OCI-LY7 (cell line): ENCODE measurements around the gene SLC52A3. TPM values are rescaled to one million over a fixed set of nuclear protein-coding genes. Genes with fewer than 3 reads are reported as not detected.
A peak's percentile ranks its signal among the peaks of the same experiment; 100 is the strongest.

Experiments
- BruUV-seq: library from RNA; stranded (reverse); fragments of 400-500 nt; replicated peaks from 2 replicates; lab custom pipeline; 2021; lab: Mats Ljungman, UMichigan
- CTCF ChIA-PET: fragments of 300-600 bp; sonication (Branson Sonifier 250); formaldehyde crosslinking; loops from one replicate; lab custom pipeline; 2022; ENCODE audit warnings: antibody characterized with exemption; ENCODE audit not compliant: unreplicated experiment; lab: Charles Lee
- POLR2A ChIA-PET: fragments of 300-600 bp; sonication (Branson Sonifier 250); formaldehyde crosslinking; loops from one replicate; lab custom pipeline; 2022; ENCODE audit warnings: antibody characterized with exemption; lab: Charles Lee
- DNase-seq: peaks from one replicate; pipeline ENCODE4 v3.0.0-alpha.2; 2015; ENCODE audit warnings: low spot score
- H2AFZ ChIP-seq: fragments of 200-600 bp; sonication (generic), shearing (Covaris generic); 2 replicates; pipeline ENCODE4 v1.6.1; 2014; ENCODE audit warnings: mild to moderate bottlenecking, antibody characterized with exemption, low read length, moderate library complexity
- H3K27ac ChIP-seq: fragments of 200-600 bp; sonication (generic); 2 replicates; pipeline ENCODE4 v1.5.1; 2014; ENCODE audit warnings: mixed run types, low read depth, mild to moderate bottlenecking, moderate library complexity, low read length, inconsistent platforms; ENCODE audit not compliant: poor library complexity, severe bottlenecking
- H3K36me3 ChIP-seq: fragments of 200-600 bp; sonication (generic); 2 replicates; pipeline ENCODE4 v1.6.1; 2014; ENCODE audit warnings: mild to moderate bottlenecking, antibody characterized with exemption, low read length, moderate library complexity, mixed read lengths; ENCODE audit not compliant: insufficient read depth
- H3K4me1 ChIP-seq: fragments of 200-600 bp; sonication (generic); 2 replicates; pipeline ENCODE4 v1.5.1; 2014; ENCODE audit warnings: mild to moderate bottlenecking, low read length; ENCODE audit not compliant: insufficient read depth, poor library complexity, severe bottlenecking
- H3K4me2 ChIP-seq: fragments of 200-600 bp; sonication (generic); 2 replicates; pipeline ENCODE4 v1.6.1; 2014; ENCODE audit warnings: mild to moderate bottlenecking, low read length
- H3K4me3 ChIP-seq: fragments of 200-600 bp; sonication (generic); 2 replicates; pipeline ENCODE4 v1.5.1; 2014; ENCODE audit warnings: mild to moderate bottlenecking, low read depth, low read length; ENCODE audit not compliant: poor library complexity, severe bottlenecking
- H3K79me2 ChIP-seq: fragments of 200-600 bp; sonication (generic); 2 replicates; pipeline ENCODE4 v1.6.1; 2016; ENCODE audit warnings: low read depth, mild to moderate bottlenecking, low read length, moderate library complexity, mixed read lengths; ENCODE audit not compliant: insufficient read depth
- H3K9me2 ChIP-seq: fragments of 200-600 bp; sonication (generic); 2 replicates; pipeline ENCODE4 v1.6.1; 2016; ENCODE audit warnings: mild to moderate bottlenecking, low read length, mixed read lengths; ENCODE audit not compliant: insufficient read depth
- H3K9me3 ChIP-seq: fragments of 200-600 bp; sonication (generic); 2 replicates; pipeline ENCODE4 v1.6.1; 2014; ENCODE audit warnings: mild to moderate bottlenecking, mixed run types, low read length, mixed read lengths
- H4K20me1 ChIP-seq: fragments of 200-600 bp; sonication (generic); 2 replicates; pipeline ENCODE4 v1.6.1; 2014; ENCODE audit warnings: mild to moderate bottlenecking, antibody characterized with exemption, low read length, moderate library complexity, mixed read lengths; ENCODE audit not compliant: insufficient read depth
- CTCF ChIP-seq: fragments of 200-600 bp; sonication (generic); conservative IDR thresholded peaks from 2 replicates; pipeline ENCODE4 v1.5.1; 2014; ENCODE audit warnings: mild to moderate bottlenecking, antibody characterized with exemption, low read length, moderate library complexity, mixed read lengths
- EZH2phosphoT487 ChIP-seq: fragments of 200-600 bp; sonication (generic); IDR thresholded peaks from 2 replicates; pipeline ENCODE4 v1.6.1; 2018; ENCODE audit warnings: low read depth, borderline replicate concordance, mild to moderate bottlenecking, mixed run types, antibody characterized with exemption, low read length, moderate library complexity, mixed read lengths
- intact Hi-C: fragments of 100-400 bp; cut with micrococcal nuclease; formaldehyde crosslinking; loops from one replicate; pipeline ENCODE4 v1.10.0; 2022; ENCODE audit not compliant: unreplicated experiment
- total RNA-seq, 2 experiments: library from RNA; depleted of rRNA in 1 of 2; stranded (reverse); fragments of >200 nt in 1 of 2; shearing (Covaris generic) in 1 of 2; gene quantifications; 2 replicates each; pipeline ENCODE4 v1.2.3, GENCODE V29; 2014 to 2022

Gene SLC52A3
- total RNA-seq, 2 experiments from 2014 or later: not detected

- Histone ChIP-seq H3K27ac (no peak overlapping the region), H3K79me2 (no peaks in the 10 kb centered on the region), H3K4me1 (no peaks in the 10 kb centered on the region), H3K4me3 (no peak overlapping the region), H4K20me1 (no peaks in the 10 kb centered on the region), H3K36me3 (no peaks in the 10 kb centered on the region), H3K9me3 (peaks cover 11% of the 10 kb centered on the region), H3K4me2 (no peak overlapping the region), H2AFZ (no peak overlapping the region), H3K9me2 (no peaks in the 10 kb centered on the region)
- intact Hi-C loops: no loop called here
- ChIA-PET POLR2A (no interaction called here), CTCF (no interaction called here)
- TF ChIP-seq CTCF (no peak), EZH2phosphoT487 (no peak)
- no TSS peak for BruUV-seq
- DNase-seq: peak; percentile 36
Measured at GRCh38 chr20:745683-746301, 22.5 kb downstream of the SLC52A3 start.

GRCh38 chr20:742156-742555 is 26.1 kb downstream of the SLC52A3 start:
- CTCF ChIA-PET: no interaction called here
- Histone ChIP-seq H3K4me2 (no peak overlapping the region), H3K9me3 (peaks cover 11% of the 10 kb centered on the region), H2AFZ (no peak overlapping the region), H3K9me2 (no peaks in the 10 kb centered on the region), H3K4me1 (no peaks in the 10 kb centered on the region), H3K4me3 (no peak overlapping the region), H4K20me1 (no peaks in the 10 kb centered on the region), H3K27ac (no peak overlapping the region), H3K79me2 (no peaks in the 10 kb centered on the region), H3K36me3 (no peaks in the 10 kb centered on the region)
- intact Hi-C loops: no loop called here
- no peak for DNase-seq
- POLR2A ChIA-PET: no interaction called here
- no peak for TF ChIP-seq CTCF
- no TSS peak for BruUV-seq

GRCh38 chr20:741620-742019 is 26.7 kb downstream of the SLC52A3 start:
- Histone ChIP-seq H3K36me3 (no peaks in the 10 kb centered on the region), H3K79me2 (no peaks in the 10 kb centered on the region), H2AFZ (no peak overlapping the region), H3K4me2 (no peak overlapping the region), H3K9me3 (peaks cover 11% of the 10 kb centered on the region), H4K20me1 (no peaks in the 10 kb centered on the region), H3K4me1 (no peaks in the 10 kb centered on the region), H3K4me3 (no peak overlapping the region), H3K27ac (no peak overlapping the region), H3K9me2 (no peaks in the 10 kb centered on the region)
- no peak for DNase-seq
- no peak for TF ChIP-seq CTCF
- TF ChIP-seq EZH2phosphoT487: no peak
- ChIA-PET POLR2A (no interaction called here), CTCF (no interaction called here)
- BruUV-seq: no TSS peak
- intact Hi-C loops: no loop called here
